Lung (tissue), 12 donors: ENCODE data around the gene ZCCHC24. TPM values are rescaled to one million over a fixed set of nuclear protein-coding genes. Genes with fewer than 3 reads are reported as not detected.

ENCODE experiments used
- ATAC-seq: fragments of 200-7000 bp; cut with Tn5 transposase; one replicate; pipeline ENCODE4 v1.9.1; 2020; ENCODE audit warnings: moderate number of reproducible peaks; ENCODE audit not compliant: insufficient read depth, low FRiP score
- DNase-seq, 3 donors: peaks; one replicate each; pipeline ENCODE4 v3.0.0-alpha.2; 2013 to 2017
- H3K27ac ChIP-seq, 2 donors: one replicate each; pipeline ENCODE4 v1.5.1; 2013; ENCODE audit warnings: mild to moderate bottlenecking in 2 of 2, moderate library complexity in 2 of 2, control low read depth in 1 of 2, inconsistent platforms in 1 of 2, low read depth in 1 of 2, low read length in 1 of 2
- H3K27me3 ChIP-seq, 3 donors: one replicate each; pipeline ENCODE4 v1.5.1; 2013; ENCODE audit warnings: low read length in 2 of 3; ENCODE audit not compliant: control insufficient read depth in 3 of 3, insufficient read depth in 3 of 3
- H3K36me3 ChIP-seq, 4 donors: one replicate each; pipeline ENCODE4 v1.5.1; 2013; ENCODE audit warnings: low read length in 4 of 4, mild to moderate bottlenecking in 1 of 4, moderate library complexity in 1 of 4; ENCODE audit not compliant: control insufficient read depth in 4 of 4, insufficient read depth in 4 of 4
- H3K4me1 ChIP-seq, 5 donors: one replicate each; pipeline ENCODE4 v1.5.1; 2013; ENCODE audit warnings: low read length in 5 of 5, mild to moderate bottlenecking in 2 of 5, moderate library complexity in 1 of 5; ENCODE audit not compliant: control insufficient read depth in 5 of 5, insufficient read depth in 5 of 5
- H3K4me3 ChIP-seq: one replicate; pipeline ENCODE4 v1.5.1; 2013; ENCODE audit warnings: mild to moderate bottlenecking, control low read depth, moderate library complexity
- H3K9ac ChIP-seq, 2 donors: one replicate each; pipeline ENCODE4 v1.5.1; 2013; ENCODE audit warnings: low read length in 2 of 2, control low read depth in 1 of 2; ENCODE audit not compliant: insufficient read depth in 1 of 2
- H3K9me3 ChIP-seq, 4 donors: one replicate each; pipeline ENCODE4 v1.5.1; 2013; ENCODE audit warnings: low read length in 3 of 4, mild to moderate bottlenecking in 1 of 4, moderate library complexity in 1 of 4; ENCODE audit not compliant: control insufficient read depth in 4 of 4, insufficient read depth in 3 of 4
- WGBS, 2 donors: extraction: QIAGEN DNeasy Blood & Tissue Kit; methylation state at CpG; one replicate each; pipeline ENCODE4 v1.1.7; 2013; 5-methylcytosine and 5-hydroxymethylcytosine counted together
- polyA plus RNA-seq, 2 donors: library from polyadenylated mRNA; stranded (reverse); fragments of 200-250 nt; gene quantifications; one replicate each; pipeline ENCODE4 v1.2.1, GENCODE V29; 2013
- total RNA-seq, 2 donors: library from RNA; depleted of rRNA in 1 of 2; stranded (reverse); fragments of >200 nt in 1 of 2; gene quantifications; one replicate each; pipeline ENCODE4 v1.2.1, GENCODE V29; 2014 to 2021
- TF ChIP-seq, protein P1 (sequence below): IDR thresholded peaks from 2 replicates; pipeline ENCODE4 v1.5.1; 2012; ENCODE audit warnings: mild to moderate bottlenecking; ENCODE audit errors: control extremely low read depth, extremely low read depth
- donor health status: control.
- donor health status: control.
- donor health status: Bipolar disorder and iron deficiency.
- donor health status: healthy.
- donor health status: DM: yes; HTN: yes; CAD: no.

The ZCCHC24 gene
- total and polyA plus RNA-seq, 4 donors = 10.4 to 33.5 (median 13.5) TPM

DNA sequence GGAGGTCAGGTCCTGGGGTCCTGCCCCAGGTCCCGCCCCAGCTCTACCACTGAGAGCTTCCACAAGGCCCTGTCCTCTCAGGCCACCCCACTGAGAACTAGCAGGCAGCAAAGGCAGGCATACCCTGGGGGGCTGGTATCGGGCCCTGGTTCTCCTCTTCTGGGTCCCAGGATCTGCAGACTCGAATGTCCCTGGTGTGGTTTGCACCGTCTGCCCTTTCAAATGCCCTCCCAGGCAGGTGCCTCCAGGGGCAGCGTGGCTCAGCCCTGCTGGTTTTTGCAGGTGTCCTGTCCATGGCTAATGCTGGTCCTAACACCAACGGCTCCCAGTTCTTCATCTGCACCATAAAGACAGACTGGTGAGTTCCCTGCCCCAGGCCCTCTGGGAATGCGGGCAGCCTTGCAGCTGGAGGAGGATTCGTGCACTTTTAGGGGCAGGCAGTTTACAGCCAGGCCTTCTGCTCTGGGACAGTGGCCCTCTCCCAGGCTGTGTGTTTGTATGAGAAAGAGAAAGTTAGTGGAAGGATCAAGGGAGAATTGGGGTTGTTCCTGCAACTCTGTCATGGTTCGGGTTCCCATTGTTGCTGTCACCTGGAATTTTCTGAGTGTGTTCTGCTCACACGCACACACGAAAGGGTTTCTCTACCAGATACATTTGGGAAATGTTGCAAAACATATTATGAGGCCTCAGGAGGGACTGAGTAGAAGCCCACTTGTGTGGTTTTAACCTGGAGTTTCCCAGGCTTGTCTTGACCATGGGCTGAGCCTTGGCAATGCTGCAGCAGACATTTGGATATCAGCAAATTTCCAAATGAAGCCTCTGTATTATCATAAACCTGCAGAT is 93.2 kb downstream of the ZCCHC24 start:
- ATAC-seq (no peak), DNase-seq (no peak)
- peaks cover 0 to 15% (median 6%) of the 10 kb centered on the region in 5 donors for H3K4me1 ChIP-seq
- TF ChIP-seq, protein P1, sequence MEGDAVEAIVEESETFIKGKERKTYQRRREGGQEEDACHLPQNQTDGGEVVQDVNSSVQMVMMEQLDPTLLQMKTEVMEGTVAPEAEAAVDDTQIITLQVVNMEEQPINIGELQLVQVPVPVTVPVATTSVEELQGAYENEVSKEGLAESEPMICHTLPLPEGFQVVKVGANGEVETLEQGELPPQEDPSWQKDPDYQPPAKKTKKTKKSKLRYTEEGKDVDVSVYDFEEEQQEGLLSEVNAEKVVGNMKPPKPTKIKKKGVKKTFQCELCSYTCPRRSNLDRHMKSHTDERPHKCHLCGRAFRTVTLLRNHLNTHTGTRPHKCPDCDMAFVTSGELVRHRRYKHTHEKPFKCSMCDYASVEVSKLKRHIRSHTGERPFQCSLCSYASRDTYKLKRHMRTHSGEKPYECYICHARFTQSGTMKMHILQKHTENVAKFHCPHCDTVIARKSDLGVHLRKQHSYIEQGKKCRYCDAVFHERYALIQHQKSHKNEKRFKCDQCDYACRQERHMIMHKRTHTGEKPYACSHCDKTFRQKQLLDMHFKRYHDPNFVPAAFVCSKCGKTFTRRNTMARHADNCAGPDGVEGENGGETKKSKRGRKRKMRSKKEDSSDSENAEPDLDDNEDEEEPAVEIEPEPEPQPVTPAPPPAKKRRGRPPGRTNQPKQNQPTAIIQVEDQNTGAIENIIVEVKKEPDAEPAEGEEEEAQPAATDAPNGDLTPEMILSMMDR = no peak
- H3K4me3 ChIP-seq = no peak overlapping the region
- peaks cover 18 to 48% (median 31%) of the 10 kb centered on the region in 4 donors for H3K36me3 ChIP-seq
- no peak overlapping the region for H3K9ac ChIP-seq
- WGBS, 2 donors = 82 to 89% methylated on average over 11 of the region's 11 CpGs
- no peaks in the 10 kb centered on the region for H3K9me3 ChIP-seq
- no peak overlapping the region for H3K27ac ChIP-seq
- no peaks in the 10 kb centered on the region for H3K27me3 ChIP-seq

DNA sequence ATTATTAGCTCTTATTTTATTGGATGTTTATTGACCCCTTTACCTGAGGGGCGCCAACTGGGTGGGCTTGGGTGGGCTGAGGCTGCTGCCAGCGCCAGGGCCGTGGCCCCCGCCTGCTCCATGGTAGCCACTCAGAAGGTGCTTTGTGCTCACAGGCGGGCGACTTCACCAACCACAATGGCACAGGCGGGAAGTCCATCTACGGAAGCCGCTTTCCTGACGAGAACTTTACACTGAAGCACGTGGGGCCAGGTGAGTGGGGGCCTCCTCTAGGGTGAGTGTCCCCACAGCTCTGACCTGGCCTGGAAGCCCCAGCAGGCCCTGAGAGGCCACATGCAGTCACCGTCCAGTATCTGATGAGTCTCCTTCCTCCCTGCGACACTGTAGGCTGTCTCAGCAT is 94.1 kb downstream of the ZCCHC24 start:
- DNase-seq = no peak
- peaks cover 18 to 48% (median 31%) of the 10 kb centered on the region in 4 donors for H3K36me3 ChIP-seq

DNA sequence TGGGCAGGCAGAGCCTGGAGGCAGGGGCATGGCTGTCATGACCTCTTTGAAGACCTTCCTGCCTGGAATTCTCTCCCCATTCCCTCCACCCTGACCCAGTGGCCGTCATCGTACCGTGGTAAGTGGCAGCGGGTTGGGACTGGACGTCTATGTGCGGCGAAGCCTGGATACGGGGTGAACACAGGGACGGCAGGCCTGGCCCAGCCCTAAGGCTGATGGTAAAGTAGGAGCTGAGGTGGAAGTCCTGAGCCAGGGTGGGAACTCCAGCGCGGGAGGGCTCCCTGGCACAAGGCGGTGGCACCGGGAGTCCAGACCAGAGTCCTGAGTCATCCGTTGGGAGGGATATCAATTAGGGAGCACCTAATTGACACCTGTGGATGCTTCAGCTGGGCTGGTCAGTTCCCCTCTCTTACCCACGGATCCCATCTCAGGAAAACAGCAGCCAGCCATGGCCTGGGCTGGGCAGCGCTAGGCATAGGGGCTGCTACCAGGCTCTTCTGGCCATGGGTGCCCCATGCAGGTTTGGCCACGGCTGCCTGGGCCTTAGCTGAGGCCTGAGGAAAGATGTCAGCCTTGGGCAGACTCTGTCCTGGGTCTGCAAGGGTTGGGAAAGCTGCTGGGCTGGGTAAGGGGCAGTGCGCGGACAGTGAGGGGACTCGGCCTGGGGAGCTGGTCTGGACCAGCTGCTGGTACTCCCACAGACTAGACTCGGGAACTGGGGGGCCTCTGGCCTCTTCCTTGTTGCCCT is 94.8 kb downstream of the ZCCHC24 start:
- H3K9ac ChIP-seq = no peak overlapping the region
- peaks cover 0 to 20% (median 6%) of the 10 kb centered on the region in 5 donors for H3K4me1 ChIP-seq
- H3K27ac ChIP-seq = no peak overlapping the region
- peaks cover 18 to 48% (median 29%) of the 10 kb centered on the region in 4 donors for H3K36me3 ChIP-seq
- TF ChIP-seq, protein P1 = no peak
- WGBS, 2 donors = 91 to 94% methylated on average over 21 of the region's 21 CpGs
- ATAC-seq = no peak
- H3K9me3 ChIP-seq = no peaks in the 10 kb centered on the region
- no peak overlapping the region for H3K4me3 ChIP-seq
- DNase-seq = no peak
- H3K27me3 ChIP-seq = no peaks in the 10 kb centered on the region

More for the DNA sequence above, 94.1 kb downstream of the ZCCHC24 start:
- Histone ChIP-seq H3K9ac (no peak overlapping the region), H3K4me3 (no peak overlapping the region), H3K9me3 (no peaks in the 10 kb centered on the region), H3K4me1 (peaks cover 0 to 20% (median 6%) of the 10 kb centered on the region in 5 donors), H3K27ac (no peak overlapping the region), H3K27me3 (no peaks in the 10 kb centered on the region)
- TF ChIP-seq, protein P1 = no peak
- no peak for ATAC-seq
- 84 to 90% methylated on average over 13 of the region's 13 CpGs for WGBS, 2 donors
